Left lobe of liver (tissue), 2 donors: ENCODE measurements around the gene NEDD4. TPM values are rescaled to one million over a fixed set of nuclear protein-coding genes. Genes with fewer than 3 reads are reported as not detected.
"Not testable (repeated sequence)": the region's sequence is repeated elsewhere in the genome, so short reads cannot be mapped to it uniquely, and the experiment has no call there.

Experiments used
- ATAC-seq: fragments of 200-7000 bp; cut with Tn5 transposase; one replicate; pipeline ENCODE4 v1.9.1; 2020; ENCODE audit warnings: mild to moderate bottlenecking, moderate library complexity
- DNase-seq: peaks from one replicate; pipeline ENCODE4 v3.0.0-alpha.2; 2020; ENCODE audit warnings: low spot score
- total RNA-seq: library from RNA; stranded (reverse); gene quantifications from one replicate; pipeline ENCODE4 v1.2.1, GENCODE V29; 2021
- donor health status: DM: no; HTN: no; CAD: no; lungs with moderate emphysema.
- donor health status: DM: no; HTN: yes; CAD: no.

Gene NEDD4
- 15.3 TPM for total RNA-seq

DNA sequence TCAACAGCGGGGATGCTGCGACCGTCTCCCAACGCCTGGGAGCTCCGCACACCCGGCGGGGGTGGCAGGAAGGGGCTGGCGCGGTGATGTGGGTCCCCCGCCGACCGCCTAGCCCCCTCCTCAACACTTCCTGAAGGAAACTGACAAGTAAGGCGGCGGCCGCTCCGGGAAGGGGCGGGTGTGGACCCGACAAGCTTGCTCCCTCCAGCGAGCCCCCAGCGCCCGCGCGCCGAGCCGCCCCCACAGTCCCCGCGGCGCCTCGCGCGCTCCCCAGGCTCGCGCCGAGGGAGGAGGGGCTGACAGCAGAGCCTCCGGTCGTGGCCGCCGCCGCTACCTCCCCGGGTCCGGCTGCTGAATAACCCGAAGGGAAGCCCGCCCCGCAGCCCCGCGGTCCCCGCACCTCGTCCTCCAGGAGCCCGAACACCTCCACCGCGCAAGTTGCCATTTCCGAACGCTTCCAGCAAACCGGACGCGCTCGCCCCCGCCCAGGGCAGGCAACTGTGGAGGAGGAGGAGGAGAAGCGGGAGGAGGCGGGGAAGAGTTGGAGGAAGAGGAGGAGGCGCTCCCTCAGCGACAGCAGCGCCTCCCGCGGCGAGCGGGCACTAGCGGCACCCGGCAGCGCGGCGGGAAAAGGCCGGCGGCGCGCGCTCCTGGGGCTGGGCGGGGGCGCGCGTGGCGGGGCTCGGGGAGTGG, at the start of gene NEDD4:
Gene NEDD4, minus strand, starts transcription at position 502 of the 693 bp plus-strand sequence. Its CDS starts 57 bp downstream, at position 445.
- ATAC-seq (peak; percentile 95), DNase-seq (peak; percentile 89)

GRCh38 chr15:56042498-56042897, 49.1 kb upstream of the NEDD4 start:
- ATAC-seq (no peak), DNase-seq (no peak)

GRCh38 chr15:56042031-56042430, 48.6 kb upstream of the NEDD4 start:
- DNase-seq (no peak), ATAC-seq (no peak)

- ATAC-seq (peak; percentile 59), DNase-seq (peak; percentile 68)
Measured at GRCh38 chr15:56040081-56041035, 46.9 kb upstream of the NEDD4 start.

- ATAC-seq (no peak), DNase-seq (no peak)
Measured at GRCh38 chr15:56038707-56039106, 45.3 kb upstream of the NEDD4 start.

DNA sequence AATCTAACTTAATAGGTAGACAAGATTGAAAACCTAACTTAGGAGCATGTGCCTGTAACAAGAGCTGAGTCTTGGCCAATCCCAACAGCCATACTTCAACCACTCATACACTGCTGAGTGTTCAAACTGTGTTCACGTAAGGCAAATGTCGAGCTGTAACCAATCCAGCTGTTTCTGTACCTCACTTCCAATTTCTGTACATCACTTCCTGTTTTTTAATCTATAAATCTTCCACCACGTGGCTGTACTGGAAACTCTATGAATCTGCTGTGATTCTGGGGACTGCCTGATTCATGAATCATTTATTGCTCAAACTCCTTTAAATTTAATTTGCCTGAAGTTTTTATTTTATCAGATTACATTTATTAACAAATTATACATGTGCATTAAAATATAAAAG, 44.6 kb upstream of the NEDD4 start:
- no peak for DNase-seq
- no peak for ATAC-seq

DNA sequence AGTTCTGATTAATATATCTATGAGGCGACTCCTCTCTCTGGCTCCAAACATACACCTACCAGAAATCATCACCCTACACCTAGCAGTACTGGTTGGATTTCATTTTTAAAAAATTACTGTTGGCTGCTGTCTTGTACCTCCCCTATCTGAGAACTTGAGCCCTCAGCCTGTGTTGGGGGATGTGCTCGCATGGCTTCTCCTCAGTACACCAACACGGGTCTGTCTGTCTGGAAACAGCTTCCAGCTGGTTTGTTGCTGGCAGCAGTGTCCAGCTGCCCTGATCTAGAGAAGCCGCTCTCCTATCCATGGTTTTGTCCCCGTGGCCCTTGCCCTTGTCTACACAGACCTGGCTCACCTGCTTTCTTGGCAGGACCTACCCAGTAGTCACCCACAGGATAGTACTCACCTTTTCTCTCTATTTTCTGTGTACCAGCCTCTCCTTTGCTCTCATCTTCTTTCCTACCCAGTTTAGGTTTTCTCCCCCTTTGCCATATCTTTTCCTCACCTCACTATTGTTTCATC, 43.2 kb upstream of the NEDD4 start:
- DNase-seq (peak; percentile 79), ATAC-seq (peak; percentile 95)

DNA sequence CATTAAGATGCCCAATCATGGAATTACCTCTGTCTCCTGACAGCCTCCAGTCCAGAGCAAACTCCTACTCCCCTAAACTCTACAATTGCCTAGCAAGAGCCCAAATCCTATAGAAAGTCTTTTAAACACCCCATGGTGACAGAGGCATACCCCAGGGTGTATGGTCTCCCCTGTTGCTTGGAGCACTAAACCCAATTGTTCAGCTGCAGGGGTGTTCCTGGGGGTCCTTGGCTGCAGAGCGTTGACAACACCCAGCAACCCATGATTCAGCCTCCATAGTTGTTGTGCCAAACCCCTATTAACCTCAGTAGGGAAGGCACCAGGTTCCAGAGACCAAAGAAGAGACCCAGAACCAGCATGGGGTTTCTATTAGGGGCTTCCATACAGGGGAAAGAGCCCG, 41.8 kb upstream of the NEDD4 start:
- no peak for DNase-seq
- ATAC-seq, result no peak

DNA sequence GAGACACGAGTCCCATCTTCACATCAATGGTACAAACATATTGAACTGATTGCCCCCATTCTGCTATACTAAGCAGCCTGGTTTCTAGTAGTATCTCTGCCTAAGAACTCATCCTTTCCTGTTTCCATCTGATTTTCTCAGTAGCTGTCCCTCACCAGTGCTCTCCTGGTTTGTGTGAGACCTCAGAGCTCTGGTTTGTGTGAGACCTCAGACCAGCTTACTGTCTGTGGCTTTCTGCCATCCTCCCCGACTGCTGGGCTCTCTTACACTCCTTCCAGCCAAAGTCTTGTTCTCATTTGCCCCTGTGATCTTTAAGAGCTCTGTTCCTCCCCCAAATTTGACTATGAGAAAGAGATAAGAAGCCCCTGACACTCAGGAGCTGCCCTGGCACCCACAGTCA, 41.1 kb upstream of the NEDD4 start:
- no peak for DNase-seq
- ATAC-seq, result no peak

GRCh38 chr15:56032373-56032772, 39.0 kb upstream of the NEDD4 start:
- DNase-seq (no peak), ATAC-seq (no peak)

- no peak for ATAC-seq
- DNase-seq, result no peak
Measured at GRCh38 chr15:56031836-56032235, 38.4 kb upstream of the NEDD4 start.

DNA sequence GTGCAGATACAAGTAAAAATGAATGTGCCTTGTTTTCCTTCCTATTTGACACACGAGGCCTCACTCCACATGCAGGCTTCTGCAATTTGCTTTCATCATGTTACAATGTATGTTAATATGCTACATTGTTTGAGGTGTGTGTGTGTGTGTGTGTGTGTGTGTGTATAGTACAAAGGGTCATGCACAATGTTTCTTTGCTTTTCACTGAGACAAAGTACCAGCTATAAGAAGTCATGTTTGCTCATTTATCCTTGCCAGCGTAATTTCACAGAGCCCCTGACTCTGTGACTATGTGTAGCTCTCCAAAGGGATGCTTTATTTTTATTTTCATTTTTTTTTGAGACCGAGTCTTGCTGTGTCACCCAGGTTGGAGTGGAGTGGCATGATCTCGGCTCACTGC, 38.0 kb upstream of the NEDD4 start:
- ATAC-seq, result no peak
- no peak for DNase-seq

GRCh38 chr15:56028430-56028829, 35.0 kb upstream of the NEDD4 start:
- DNase-seq (no peak), ATAC-seq (no peak)

- ATAC-seq, DNase-seq: not testable (repeated sequence)
Measured at GRCh38 chr15:56023160-56023559, 29.7 kb upstream of the NEDD4 start.

GRCh38 chr15:56019819-56020486, 26.5 kb upstream of the NEDD4 start:
- DNase-seq, result no peak
- ATAC-seq, result no peak

GRCh38 chr15:56019060-56019793, 25.8 kb upstream of the NEDD4 start:
- ATAC-seq (no peak), DNase-seq (no peak)

- DNase-seq, result no peak
- peak; percentile 49 for ATAC-seq
Measured at GRCh38 chr15:56017920-56018319, 24.5 kb upstream of the NEDD4 start.

DNA sequence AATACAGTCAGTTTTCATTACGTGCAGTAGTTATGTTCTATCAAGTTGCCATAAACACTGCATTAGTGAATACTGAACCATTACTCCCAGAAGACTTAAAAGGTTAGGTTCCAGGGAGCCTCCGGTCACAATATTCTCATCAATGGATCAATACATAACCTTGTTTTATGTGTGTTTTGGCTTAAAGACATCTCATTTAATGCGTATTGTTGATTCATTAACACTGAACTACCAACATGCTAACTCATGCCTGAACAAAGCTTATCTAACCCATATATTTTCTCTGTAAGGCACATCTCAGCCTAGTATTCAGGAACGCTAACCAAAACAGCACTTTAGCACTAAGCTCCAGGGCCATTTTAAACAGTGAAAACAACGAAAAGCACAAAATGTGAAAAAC, 24.1 kb upstream of the NEDD4 start:
- no peak for ATAC-seq
- DNase-seq, result no peak

GRCh38 chr15:56016281-56016680, 22.9 kb upstream of the NEDD4 start:
- ATAC-seq (no peak), DNase-seq (no peak)

GRCh38 chr15:56014677-56015076, 21.3 kb upstream of the NEDD4 start:
- ATAC-seq (no peak), DNase-seq (no peak)

DNA sequence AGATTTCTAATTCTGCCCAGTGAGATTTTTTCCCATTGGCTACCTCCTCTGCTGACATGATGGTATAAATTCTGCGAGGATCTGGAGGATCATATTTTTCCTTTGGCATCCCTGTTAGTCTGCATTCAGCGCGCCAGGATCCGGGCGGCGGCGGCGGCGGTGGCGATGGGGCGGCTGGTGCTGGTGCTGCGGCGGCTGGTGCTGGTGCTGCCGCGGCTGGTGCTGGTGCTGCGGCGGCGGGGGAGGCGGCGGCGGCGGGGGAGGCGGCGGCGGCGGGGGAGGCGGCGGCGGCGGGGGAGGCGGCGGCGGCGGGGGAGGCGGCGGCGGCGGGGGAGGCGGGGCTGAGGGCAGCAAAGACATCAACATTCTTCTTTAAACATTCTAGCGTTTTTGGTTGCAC, 13.6 kb upstream of the NEDD4 start:
- not testable (repeated sequence) for ATAC-seq, DNase-seq
